HCT116 (cell line): ENCODE results near the gene IFITM2. TPM values are rescaled to one million over a fixed set of nuclear protein-coding genes. Genes with fewer than 3 reads are reported as not detected.

ENCODE experiments used
- ATAC-seq: fragments of 200-7000 bp; cut with Tn5 transposase; 2 replicates; pipeline ENCODE4 v1.9.1; 2020; ENCODE audit warnings: mild to moderate bottlenecking, moderate library complexity
- BruUV-seq: library from RNA; stranded (reverse); fragments of 400-500 nt; replicated peaks from 2 replicates; lab custom pipeline; 2021; lab: Mats Ljungman, UMichigan
- CTCF ChIA-PET: fragments of 300-600 bp; sonication (Branson Sonifier 250); formaldehyde crosslinking; loops from one replicate; lab custom pipeline; 2021; ENCODE audit warnings: antibody characterized with exemption; lab: Charles Lee
- POLR2A ChIA-PET: fragments of 300-600, 350-600 bp; sonication (Branson Sonifier 250); formaldehyde crosslinking; loops from one replicate; lab custom pipeline; 2021; ENCODE audit warnings: antibody characterized with exemption; lab: Charles Lee
- RAD21 ChIA-PET, 2 experiments: fragments of 300-600 bp; sonication (Branson Sonifier 250); formaldehyde crosslinking; loops; one replicate each; lab custom pipeline; 2023; ENCODE audit warnings: low total read pairs in 2 of 2; ENCODE audit not compliant: uncharacterized antibody in 2 of 2, unreplicated experiment in 2 of 2, low non-redundant PET in 1 of 2; lab: Charles Lee
- DNase-seq: peaks from one replicate; pipeline ENCODE4 v3.0.0-alpha.2; 2010; ENCODE audit warnings: low read depth, low spot score
- H2AFZ ChIP-seq: fragments of 200-600 bp; shearing (Covaris generic), sonication (generic); 2 replicates; pipeline ENCODE4 v1.6.1; 2017; ENCODE audit warnings: low read depth, mixed run types, mixed read lengths, antibody characterized with exemption, low read length; ENCODE audit not compliant: poor library complexity, severe bottlenecking
- H3K27ac ChIP-seq: 2 replicates; pipeline ENCODE4 v1.5.1; 2012; ENCODE audit warnings: low read depth, low read length
- H3K27me3 ChIP-seq: fragments of 200-600 bp; sonication (generic); 2 replicates; pipeline ENCODE4 v1.6.1; 2016; ENCODE audit warnings: mixed run types, low read length, mixed read lengths; ENCODE audit not compliant: insufficient read depth
- H3K36me3 ChIP-seq, 2 experiments: fragments of 200-500 bp in 1 of 2; fragments of 200-600 bp in 1 of 2; sonication (Bioruptor generic) in 1 of 2; sonication (generic) in 1 of 2; 2 replicates each; pipeline versions ENCODE4 v1.5.1 to v1.6.1; 2014 to 2016; ENCODE audit warnings: low read length in 2 of 2, inconsistent platforms in 1 of 2, mixed read lengths in 1 of 2, mixed run types in 1 of 2; ENCODE audit not compliant: insufficient read depth in 2 of 2, control insufficient read depth in 1 of 2
- H3K4me1 ChIP-seq, 2 experiments: fragments of 200-600 bp in 1 of 2; sonication (generic) in 1 of 2; 2 replicates each; pipeline versions ENCODE4 v1.5.1 to v1.6.1; 2012 to 2017; ENCODE audit warnings: low read length in 2 of 2, inconsistent platforms in 1 of 2, mild to moderate bottlenecking in 1 of 2, mixed read lengths in 1 of 2, mixed run types in 1 of 2, moderate library complexity in 1 of 2; ENCODE audit not compliant: insufficient read depth in 2 of 2, control insufficient read depth in 1 of 2
- H3K4me2 ChIP-seq: fragments of 200-600 bp; sonication (generic); 2 replicates; pipeline ENCODE4 v1.6.1; 2017; ENCODE audit warnings: mixed run types, low read length, mixed read lengths
- H3K4me3 ChIP-seq, 2 experiments: fragments of 200-600 bp in 1 of 2; sonication (generic) in 1 of 2; replicated peaks in 1 of 2; 2 replicates each; pipeline ENCODE4 v1.5.1; 2011 to 2016; ENCODE audit warnings: low read length in 2 of 2, control low read depth in 1 of 2, low read depth in 1 of 2, mild to moderate bottlenecking in 1 of 2, mixed read lengths in 1 of 2, mixed run types in 1 of 2
- H3K79me2 ChIP-seq: fragments of 200-600 bp; sonication (generic); 2 replicates; pipeline ENCODE4 v1.6.1; 2017; ENCODE audit warnings: mild to moderate bottlenecking, mixed run types, low read length, moderate library complexity, mixed read lengths; ENCODE audit not compliant: insufficient read depth
- H3K9ac ChIP-seq: fragments of 200-600 bp; sonication (generic); 2 replicates; pipeline ENCODE4 v1.6.1; 2016; ENCODE audit warnings: low read length, mixed read lengths
- H3K9me2 ChIP-seq: fragments of 200-600 bp; sonication (generic), shearing (Covaris generic); 2 replicates; pipeline ENCODE4 v1.6.1; 2017; ENCODE audit warnings: mixed run types, mild to moderate bottlenecking, moderate library complexity; ENCODE audit not compliant: insufficient read depth
- H3K9me3 ChIP-seq, 2 experiments: fragments of 200-500 bp in 1 of 2; fragments of 200-600 bp in 1 of 2; sonication (Bioruptor generic) in 1 of 2; sonication (generic) in 1 of 2; 2 replicates each; pipeline ENCODE4 v1.6.1; 2014 to 2017; ENCODE audit warnings: low read length in 2 of 2, mixed read lengths in 2 of 2, inconsistent platforms in 1 of 2, low read depth in 1 of 2, mild to moderate bottlenecking in 1 of 2, mixed run types in 1 of 2, moderate library complexity in 1 of 2; ENCODE audit not compliant: control insufficient read depth in 1 of 2, insufficient read depth in 1 of 2
- H4K20me1 ChIP-seq: fragments of 200-600 bp; sonication (generic), shearing (Covaris generic); 2 replicates; pipeline ENCODE4 v1.6.1; 2017; ENCODE audit warnings: mixed run types, mild to moderate bottlenecking, moderate library complexity; ENCODE audit not compliant: insufficient read depth
- ATF3 ChIP-seq: IDR thresholded peaks from 2 replicates; pipeline ENCODE4 v1.6.1; 2012
- CBX3 ChIP-seq: IDR thresholded peaks from 2 replicates; pipeline ENCODE4 v1.6.1; 2012; ENCODE audit warnings: low read depth
- CEBPB ChIP-seq: IDR thresholded peaks from 2 replicates; pipeline ENCODE4 v1.6.1; 2012; ENCODE audit warnings: low read depth
- EZH2 ChIP-seq: fragments of 200-600 bp; sonication (generic); IDR thresholded peaks from 2 replicates; pipeline ENCODE4 v1.6.1; 2017; ENCODE audit warnings: antibody characterized with exemption, mixed run types
- EZH2phosphoT487 ChIP-seq: fragments of 200-600 bp; IDR thresholded peaks from 2 replicates; pipeline ENCODE4 v1.6.1; 2018; ENCODE audit warnings: antibody characterized with exemption, borderline replicate concordance
- FOSL1 ChIP-seq: IDR thresholded peaks from 2 replicates; pipeline ENCODE4 v1.6.1; 2012; ENCODE audit warnings: low read depth
- MAX ChIP-seq: IDR thresholded peaks from 2 replicates; pipeline ENCODE4 v1.6.1; 2012
- POLR2A ChIP-seq: IDR thresholded peaks from 2 replicates; pipeline ENCODE4 v1.7.0; 2011; ENCODE audit warnings: borderline replicate concordance; ENCODE audit not compliant: insufficient read depth, insufficient read length; ENCODE audit errors: extremely low read depth
- POLR2AphosphoS5 ChIP-seq: IDR thresholded peaks from 2 replicates; pipeline ENCODE4 v1.6.1; 2011; ENCODE audit warnings: mild to moderate bottlenecking, low read depth, low read length, moderate library complexity
- RAD21 ChIP-seq: IDR thresholded peaks from 2 replicates; pipeline ENCODE4 v1.6.1; 2012; ENCODE audit warnings: low read depth, mild to moderate bottlenecking
- REST ChIP-seq: IDR thresholded peaks from 2 replicates; pipeline ENCODE4 v1.6.1; 2012; ENCODE audit warnings: low read depth
- SIN3A ChIP-seq: IDR thresholded peaks from 2 replicates; pipeline ENCODE4 v1.6.1; 2012; ENCODE audit warnings: low read depth
- SP1 ChIP-seq: IDR thresholded peaks from 2 replicates; pipeline ENCODE4 v1.6.1; 2012; ENCODE audit warnings: low read depth
- SRF ChIP-seq: IDR thresholded peaks from 2 replicates; pipeline ENCODE4 v1.6.1; 2012; ENCODE audit warnings: low read depth
- TCF7L2 ChIP-seq: IDR thresholded peaks from 2 replicates; pipeline ENCODE4 v1.7.0; 2011; ENCODE audit warnings: borderline replicate concordance, inconsistent platforms; ENCODE audit not compliant: insufficient read depth, insufficient read length; ENCODE audit errors: extremely low read depth
- YY1 ChIP-seq: IDR thresholded peaks from 2 replicates; pipeline ENCODE4 v1.6.1; 2011; ENCODE audit warnings: low read length, low read depth, moderate library complexity, mild to moderate bottlenecking; ENCODE audit not compliant: insufficient replicate concordance; ENCODE audit errors: extremely low read depth
- ZNF274 ChIP-seq: fragments of 200-500 bp; sonication (Bioruptor generic); IDR thresholded peaks from 2 replicates; pipeline ENCODE4 v1.6.1; 2014; ENCODE audit warnings: mild to moderate bottlenecking, low read depth, low read length, inconsistent platforms
- intact Hi-C: fragments of 100-400 bp; cut with micrococcal nuclease; formaldehyde crosslinking; loops from 2 replicates; pipeline ENCODE4 v1.10.0; 2022
- total RNA-seq: library from RNA; stranded (reverse); gene quantifications from one replicate; pipeline ENCODE4 v1.2.1, GENCODE V29; 2021; ENCODE audit not compliant: unreplicated experiment

The IFITM2 gene
- total RNA-seq, 1 experiment from 2014 or later = 106 TPM

- Histone ChIP-seq H3K27ac (no peak overlapping the region), H4K20me1 (no peaks in the 10 kb centered on the region), H3K79me2 (no peaks in the 10 kb centered on the region), H3K9ac (no peak overlapping the region), H3K36me3 (peaks cover 0 to 5% of the 10 kb centered on the region in 2 experiments; a peak in 3 of 4 replicates), H3K4me3 (no peak overlapping the region), H3K27me3 (no peaks in the 10 kb centered on the region), H3K4me1 (peaks cover 0 to 3% of the 10 kb centered on the region in 2 experiments; a peak in 1 of 4 replicates), H3K4me2 (no peak overlapping the region), H3K9me3 (no peaks in the 10 kb centered on the region), H2AFZ (no peak overlapping the region), H3K9me2 (no peaks in the 10 kb centered on the region)
- intact Hi-C loops = no loop called here
- BruUV-seq = no TSS peak
- ChIA-PET RAD21 (no interaction called here), CTCF (no interaction called here), POLR2A (no interaction called here)
- TF ChIP-seq FOSL1 (no peak), RAD21 (no peak), SP1 (no peak)
- DNase-seq (no peak), ATAC-seq (no peak)
Observed at GRCh38 chr11:296171-297050, 11.2 kb upstream of the IFITM2 start.

- ATAC-seq = peak; percentile 16; the same call in 1 of the 2 replicates
- Histone ChIP-seq H4K20me1 (no peaks in the 10 kb centered on the region), H3K79me2 (no peaks in the 10 kb centered on the region), H3K27me3 (no peaks in the 10 kb centered on the region), H3K27ac (no peak overlapping the region), H3K4me2 (no peak overlapping the region), H3K4me3 (no peak overlapping the region), H3K9ac (no peak overlapping the region), H3K4me1 (peaks cover 0 to 3% of the 10 kb centered on the region in 2 experiments; a peak in 1 of 4 replicates), H2AFZ (no peak overlapping the region), H3K9me2 (no peaks in the 10 kb centered on the region), H3K36me3 (peaks cover 0 to 5% of the 10 kb centered on the region in 2 experiments; a peak in 2 of 4 replicates), H3K9me3 (no peaks in the 10 kb centered on the region)
- POLR2A ChIA-PET = no interaction called here
- RAD21 ChIA-PET = no interaction called here
- CTCF ChIA-PET = no interaction called here
- DNase-seq = no peak
- BruUV-seq = no TSS peak
- intact Hi-C loops = no loop called here
- no peak for TF ChIP-seq EZH2phosphoT487
- TF ChIP-seq REST = no peak
- no peak for TF ChIP-seq EZH2
- TF ChIP-seq SRF = no peak
- TF ChIP-seq ZNF274 = no peak
- TF ChIP-seq MAX = no peak
- TF ChIP-seq CBX3 = no peak
- TF ChIP-seq SP1 = no peak
- TF ChIP-seq ATF3 = no peak
- TF ChIP-seq TCF7L2 = no peak
- no peak for TF ChIP-seq POLR2A
- no peak for TF ChIP-seq POLR2AphosphoS5
- TF ChIP-seq CEBPB = no peak
- no peak for TF ChIP-seq YY1
- TF ChIP-seq SIN3A = no peak
Observed at GRCh38 chr11:297051-297585, 10.5 kb upstream of the IFITM2 start.
